Activated effector memory CD4-positive, alpha-beta T cell treated with anti-CD3 and anti-CD28 coated beads, Interleukin-2, amount 50 U/mL, for 16 hours (primary cell): Measurements from ENCODE around the gene PANK4.
"Not testable (repeated sequence)": the region's sequence is repeated elsewhere in the genome, so short reads cannot be mapped to it uniquely, and the experiment has no call there.

Experiments
- DNase-seq: peaks from one replicate; pipeline ENCODE4 v3.0.0-alpha.2; 2020

Gene PANK4

DNA sequence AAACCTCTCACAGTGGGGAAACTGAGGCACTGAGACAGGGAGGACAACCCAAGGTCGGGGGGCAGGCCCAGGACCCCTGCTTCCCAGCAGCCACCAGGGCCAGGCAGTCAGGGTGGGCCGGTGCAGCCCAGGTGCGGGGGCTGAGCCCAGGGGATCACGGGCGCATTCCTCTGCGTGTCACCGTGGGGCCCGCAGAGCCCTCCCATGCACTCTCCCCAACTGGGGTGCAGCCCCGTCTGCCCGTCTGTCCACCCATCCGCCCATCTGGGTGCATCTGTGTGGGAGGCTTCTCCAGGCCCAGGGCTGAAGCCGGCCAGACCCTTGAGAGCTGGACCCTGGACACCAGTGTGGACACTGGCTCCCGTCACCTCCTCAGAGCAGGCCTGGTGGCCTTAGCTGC is 53.2 kb downstream of the PANK4 start:
- no peak for DNase-seq

- no peak for DNase-seq
These were observed 53.7 kb downstream of the PANK4 start for GRCh38 chr1:2472561-2473177.

- DNase-seq = no peak
These were observed 54.3 kb downstream of the PANK4 start for GRCh38 chr1:2472109-2472508.

- DNase-seq = no peak
These were observed 54.8 kb downstream of the PANK4 start for GRCh38 chr1:2471587-2472001.

- no peak for DNase-seq
These were observed 55.3 kb downstream of the PANK4 start for GRCh38 chr1:2471159-2471471.

GRCh38 chr1:2470290-2471158 is 55.9 kb downstream of the PANK4 start:
- no peak for DNase-seq

GRCh38 chr1:2469103-2469940 is 57.1 kb downstream of the PANK4 start:
- DNase-seq = no peak

DNA sequence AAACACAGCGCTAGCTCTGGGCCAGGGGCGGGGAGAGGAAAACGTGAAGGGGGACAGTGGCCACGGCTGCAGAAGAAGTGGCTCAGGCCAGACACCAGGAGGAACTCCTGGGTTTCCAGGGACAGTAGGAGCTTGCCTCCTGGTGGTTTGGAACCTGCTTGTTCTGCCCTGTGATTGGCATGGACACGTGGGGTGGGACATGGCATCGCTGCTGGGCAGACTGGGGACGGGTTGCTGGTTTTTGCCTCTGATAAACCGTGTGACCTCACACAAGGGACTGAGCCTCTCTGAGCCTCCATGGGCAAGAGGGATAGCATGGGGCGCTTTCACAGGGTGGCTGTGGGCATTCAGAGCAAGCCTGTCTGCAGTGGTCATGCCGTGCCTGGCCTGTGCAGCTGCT is 57.9 kb downstream of the PANK4 start:
- no peak for DNase-seq

DNA sequence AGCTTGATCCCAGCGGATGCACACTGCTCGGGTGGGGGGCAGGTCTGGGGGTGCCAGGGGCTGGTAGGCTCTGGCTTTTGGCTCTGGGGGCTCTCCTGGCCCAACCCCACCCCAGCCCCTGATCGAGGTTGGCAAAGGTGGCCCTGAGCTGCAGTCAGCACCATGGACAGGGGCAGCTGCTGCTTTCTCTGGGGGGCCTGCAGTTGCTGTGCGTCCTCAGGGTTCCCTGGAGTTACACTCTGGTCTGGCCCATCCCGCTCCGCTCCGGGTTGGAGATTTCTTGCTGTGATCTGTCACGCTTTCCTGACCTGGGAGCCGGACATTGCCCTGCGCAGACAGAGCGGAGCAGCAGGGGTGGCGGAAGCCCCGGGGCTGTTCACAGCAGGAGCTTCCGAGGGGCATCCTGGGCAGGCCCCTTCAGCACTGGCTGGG is 58.3 kb downstream of the PANK4 start:
- peak; percentile 73 for DNase-seq

DNA sequence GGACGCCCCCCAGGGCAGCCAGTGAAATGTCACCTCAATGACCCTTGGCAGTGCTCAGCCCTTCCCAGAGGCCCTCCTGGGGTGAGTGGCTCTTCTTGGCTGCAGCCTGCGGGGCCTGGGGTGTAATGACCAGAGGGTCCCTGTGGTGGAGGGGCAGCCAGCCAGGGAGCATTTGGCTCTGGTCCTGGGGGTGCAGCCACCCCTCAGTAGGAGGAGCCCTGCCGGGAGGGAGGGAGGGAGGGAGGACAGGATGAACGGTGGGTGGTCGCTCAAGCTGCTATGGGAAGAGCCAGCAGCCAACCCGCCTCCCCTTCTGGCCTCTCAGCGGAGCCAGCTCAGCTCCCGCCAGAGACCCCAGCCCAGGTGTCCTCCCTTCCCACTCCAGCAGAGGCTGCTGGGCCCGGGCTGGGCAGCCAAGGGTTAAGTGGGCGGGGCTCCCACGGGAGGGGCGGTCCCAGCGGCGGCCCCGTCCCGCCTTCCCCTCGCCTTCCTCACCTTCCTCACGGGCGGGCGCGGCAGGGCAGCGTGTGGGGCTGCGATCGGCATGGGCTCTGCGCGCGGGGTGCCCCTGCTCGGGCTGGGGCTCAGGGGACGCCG is 59.3 kb downstream of the PANK4 start:
- DNase-seq = peak; percentile 76

GRCh38 chr1:2466270-2466665 is 60.1 kb downstream of the PANK4 start:
- no peak for DNase-seq

GRCh38 chr1:2465371-2466269 is 60.8 kb downstream of the PANK4 start:
- DNase-seq = no peak

DNA sequence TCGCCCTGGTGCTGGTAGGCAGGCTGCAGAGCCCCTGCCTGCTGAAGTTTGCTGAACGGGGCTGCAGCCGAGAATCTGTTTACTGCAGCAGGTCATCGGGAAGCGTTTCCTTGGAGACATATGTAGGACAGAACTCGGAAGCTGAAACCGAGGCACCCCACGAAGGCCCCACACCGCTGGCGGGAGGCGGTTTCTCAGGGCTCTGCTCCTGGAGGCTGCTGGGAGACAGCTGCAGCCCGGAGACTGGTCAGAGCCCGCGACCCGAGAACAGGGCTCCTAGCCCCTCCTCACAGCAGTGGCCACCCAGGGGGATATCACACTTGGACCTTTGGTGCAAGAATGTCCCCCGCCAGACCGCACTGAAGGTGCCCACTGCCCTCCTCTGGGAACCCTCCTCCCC is 63.0 kb downstream of the PANK4 start:
- DNase-seq = no peak

- DNase-seq = no peak
These were observed 63.6 kb downstream of the PANK4 start for GRCh38 chr1:2462819-2463218.

GRCh38 chr1:2460996-2461751 is 65.2 kb downstream of the PANK4 start:
- DNase-seq = no peak

GRCh38 chr1:2460203-2460602 is 66.2 kb downstream of the PANK4 start:
- DNase-seq = no peak

- no peak for DNase-seq
These were observed 66.6 kb downstream of the PANK4 start for GRCh38 chr1:2459757-2460156.

DNA sequence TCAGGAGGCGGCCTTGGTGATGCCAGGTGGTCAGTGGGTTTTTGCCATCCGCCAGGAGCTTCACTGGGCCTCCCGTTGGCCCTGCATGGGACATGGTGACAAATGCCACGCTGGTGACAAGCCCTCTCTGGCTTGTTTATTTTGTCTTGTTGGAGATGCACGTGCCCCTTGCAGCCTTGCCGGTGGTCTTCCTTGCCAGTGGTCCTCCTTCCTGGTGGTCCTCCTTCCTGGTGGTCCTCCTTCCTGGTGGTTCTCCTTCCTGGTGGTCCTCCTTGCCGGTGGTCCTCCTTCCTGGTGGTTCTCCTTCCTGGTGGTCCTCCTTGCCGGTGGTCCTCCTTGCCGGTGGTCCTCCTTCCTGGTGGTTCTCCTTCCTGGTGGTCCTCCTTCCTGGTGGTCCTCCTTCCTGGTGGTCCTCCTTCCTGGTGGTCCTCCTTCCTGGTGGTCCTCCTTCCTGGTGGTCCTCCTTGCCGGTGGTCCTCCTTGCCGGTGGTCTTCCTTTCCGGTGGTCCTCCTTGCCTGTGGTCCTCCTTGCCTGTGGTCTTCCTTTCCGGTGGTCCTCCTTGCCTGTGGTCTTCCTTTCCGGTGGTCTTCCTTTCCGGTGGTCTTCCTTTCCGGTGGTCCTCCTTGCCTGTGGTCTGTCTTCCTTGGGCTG is 67.2 kb downstream of the PANK4 start:
- not testable (repeated sequence) for DNase-seq

- DNase-seq = no peak
These were observed 67.7 kb downstream of the PANK4 start for GRCh38 chr1:2458687-2459086.
